B cell (primary cell): Measurements from ENCODE around the gene SLC25A13. TPM values are rescaled to one million over a fixed set of nuclear protein-coding genes. Genes with fewer than 3 reads are reported as not detected.
"Not testable (repeated sequence)": the region's sequence is repeated elsewhere in the genome, so short reads cannot be mapped to it uniquely, and the experiment has no call there.

Experiments
- ATAC-seq: fragments of 200-7000 bp; cut with Tn5 transposase; one replicate; pipeline ENCODE4 v1.10.0; 2021; ENCODE audit warnings: low read depth, mild to moderate bottlenecking, moderate number of reproducible peaks, moderate library complexity
- CTCF ChIA-PET: fragments of 350-600 bp; sonication (Branson Sonifier 250); formaldehyde crosslinking; loops from one replicate; lab custom pipeline; 2021; ENCODE audit warnings: antibody characterized with exemption, inconsistent platforms; lab: Charles Lee
- POLR2A ChIA-PET: fragments of 350-600 bp; sonication (Branson Sonifier 250); formaldehyde crosslinking; loops from one replicate; lab custom pipeline; 2021; ENCODE audit warnings: antibody characterized with exemption; lab: Charles Lee
- DNase-seq: peaks from one replicate; pipeline ENCODE4 v3.0.0; 2013
- H2AFZ ChIP-seq: 2 replicates; pipeline ENCODE4 v1.6.1; 2012; ENCODE audit warnings: mild to moderate bottlenecking, low read depth, low read length; ENCODE audit not compliant: insufficient read depth, poor library complexity, severe bottlenecking
- H3K27ac ChIP-seq, 2 donors: 1 replicate in 1 of 2; 2 replicates in 1 of 2; pipeline ENCODE4 v1.5.1; 2012 to 2013; ENCODE audit warnings: low read length in 2 of 2, mild to moderate bottlenecking in 2 of 2, moderate library complexity in 1 of 2
- H3K27me3 ChIP-seq, 4 experiments: fragments of 200-600 bp in 1 of 4; sonication (generic) in 1 of 4; replicated peaks in 1 of 4; 1 replicate in 2 of 4; 2 replicates in 2 of 4; pipeline versions ENCODE4 v1.6.1 to v1.7.0; 2013 to 2016; ENCODE audit warnings: low read length in 3 of 4, mild to moderate bottlenecking in 2 of 4, mixed read lengths in 1 of 4, moderate library complexity in 1 of 4; ENCODE audit not compliant: insufficient read depth in 4 of 4, control insufficient read depth in 3 of 4; ENCODE audit errors: control extremely low read depth in 1 of 4
- H3K36me3 ChIP-seq, 2 experiments: replicated peaks in 1 of 2; 1 replicate in 1 of 2; 2 replicates in 1 of 2; pipeline versions ENCODE4 v1.6.1 to v1.7.1; 2013; ENCODE audit warnings: low read length in 1 of 2; ENCODE audit not compliant: insufficient read depth in 2 of 2, control insufficient read depth in 1 of 2; ENCODE audit errors: control extremely low read depth in 1 of 2, extremely low read depth in 1 of 2
- H3K4me1 ChIP-seq, 2 donors: fragments of 200-600 bp in 1 of 2; sonication (generic) in 1 of 2; 1 replicate in 1 of 2; 2 replicates in 1 of 2; pipeline versions ENCODE4 v1.5.1 to v1.6.1; 2013 to 2017; ENCODE audit warnings: low read length in 2 of 2; ENCODE audit not compliant: control insufficient read depth in 2 of 2, insufficient read depth in 2 of 2
- H3K4me2 ChIP-seq: replicated peaks from 2 replicates; pipeline ENCODE3; 2012; ENCODE audit warnings: mild to moderate bottlenecking, low read depth, low read length; ENCODE audit not compliant: poor library complexity, severe bottlenecking
- H3K4me3 ChIP-seq, 5 experiments: fragments of 200-600 bp in 1 of 5; sonication (generic) in 1 of 5; 1 replicate in 3 of 5; 2 replicates in 2 of 5; pipeline versions ENCODE4 v1.5.1 to v1.7.0; 2011 to 2016; ENCODE audit warnings: low read length in 4 of 5, mild to moderate bottlenecking in 4 of 5, low read depth in 2 of 5, control low read depth in 1 of 5, moderate library complexity in 1 of 5; ENCODE audit not compliant: insufficient read depth in 1 of 5; ENCODE audit errors: control extremely low read depth in 1 of 5, extremely low read depth in 1 of 5
- H3K79me2 ChIP-seq: fragments of 200-600 bp; sonication (generic); one replicate; pipeline ENCODE4 v1.6.0; 2016; ENCODE audit warnings: low read length; ENCODE audit not compliant: control insufficient read depth, insufficient read depth
- H3K9ac ChIP-seq: fragments of 200-600 bp; sonication (generic); 2 replicates; pipeline ENCODE4 v1.6.1; 2017; ENCODE audit warnings: mild to moderate bottlenecking, low read length, moderate library complexity
- H3K9me3 ChIP-seq, 3 donors: one replicate each; pipeline versions ENCODE4 v1.6.1 to v1.7.1; 2013; ENCODE audit warnings: low read length in 2 of 3; ENCODE audit not compliant: control insufficient read depth in 2 of 3, insufficient read depth in 1 of 3; ENCODE audit errors: control extremely low read depth in 1 of 3
- H4K20me1 ChIP-seq: 2 replicates; pipeline ENCODE4 v1.6.0; 2012; ENCODE audit warnings: mild to moderate bottlenecking, low read length; ENCODE audit not compliant: insufficient read depth, control insufficient read depth, poor library complexity, severe bottlenecking
- H3K27ac Mint-ChIP-seq: one replicate; pipeline ENCODE4 v1.8.0; 2021; ENCODE audit warnings: mixed read lengths
- H3K27me3 Mint-ChIP-seq: one replicate; pipeline ENCODE4 v1.8.0; 2021; ENCODE audit warnings: mixed read lengths
- H3K4me1 Mint-ChIP-seq: one replicate; pipeline ENCODE4 v1.8.0; 2021; ENCODE audit warnings: mixed read lengths
- H3K4me3 Mint-ChIP-seq: one replicate; pipeline ENCODE4 v1.8.0; 2021; ENCODE audit warnings: mixed read lengths
- H3K9me3 Mint-ChIP-seq: one replicate; pipeline ENCODE4 v1.8.0; 2022; ENCODE audit warnings: mixed read lengths; ENCODE audit not compliant: insufficient read depth
- EZH2 ChIP-seq: IDR thresholded peaks from 2 replicates; pipeline ENCODE4 v1.6.1; 2012; ENCODE audit warnings: borderline replicate concordance, low read depth, mild to moderate bottlenecking, moderate library complexity, low read length; ENCODE audit not compliant: insufficient read depth, poor library complexity, severe bottlenecking
- WGBS: methylation state at CpG from one replicate; pipeline ENCODE4 v1.1.5; 2013; ENCODE audit warnings: missing lambda C conversion rate; ENCODE audit not compliant: insufficient coverage; 5-methylcytosine and 5-hydroxymethylcytosine counted together
- intact Hi-C: fragments of 100-400 bp; cut with micrococcal nuclease; formaldehyde crosslinking; loops from one replicate; pipeline ENCODE4 v1.10.0; 2022
- polyA minus RNA-seq: library from RNA; depleted of rRNA, polyadenylated mRNA; stranded (reverse); fragments of >200 nt; gene quantifications from 2 replicates; pipeline ENCODE4 v1.2.3, GENCODE V29; 2012
- polyA plus RNA-seq: library from polyadenylated mRNA; depleted of rRNA; stranded (reverse); fragments of >200 nt; gene quantifications from 2 replicates; pipeline ENCODE4 v1.2.3, GENCODE V29; 2012
- total RNA-seq, 2 donors: library from RNA; stranded (reverse); fragments of 120-200 nt in 1 of 2; gene quantifications; 1 replicate in 1 of 2; 2 replicates in 1 of 2; pipeline versions ENCODE4 v1.2.3 to v1.2.4, GENCODE V29; 2013 to 2022
- TF ChIP-seq, protein P1 (sequence below): fragments of 200-600 bp; IDR thresholded peaks from one replicate; pipeline ENCODE4 v1.8.0; 2022; ENCODE audit warnings: antibody characterized with exemption, mild to moderate bottlenecking

The SLC25A13 gene
- total RNA-seq (30.9 and 39.6 TPM in 2 replicates), polyA plus RNA-seq (10.8 and 12.5 TPM in 2 replicates), polyA minus RNA-seq (6.3 and 8.7 TPM in 2 replicates)
- total RNA-seq (2013) = 14.6 TPM

DNA sequence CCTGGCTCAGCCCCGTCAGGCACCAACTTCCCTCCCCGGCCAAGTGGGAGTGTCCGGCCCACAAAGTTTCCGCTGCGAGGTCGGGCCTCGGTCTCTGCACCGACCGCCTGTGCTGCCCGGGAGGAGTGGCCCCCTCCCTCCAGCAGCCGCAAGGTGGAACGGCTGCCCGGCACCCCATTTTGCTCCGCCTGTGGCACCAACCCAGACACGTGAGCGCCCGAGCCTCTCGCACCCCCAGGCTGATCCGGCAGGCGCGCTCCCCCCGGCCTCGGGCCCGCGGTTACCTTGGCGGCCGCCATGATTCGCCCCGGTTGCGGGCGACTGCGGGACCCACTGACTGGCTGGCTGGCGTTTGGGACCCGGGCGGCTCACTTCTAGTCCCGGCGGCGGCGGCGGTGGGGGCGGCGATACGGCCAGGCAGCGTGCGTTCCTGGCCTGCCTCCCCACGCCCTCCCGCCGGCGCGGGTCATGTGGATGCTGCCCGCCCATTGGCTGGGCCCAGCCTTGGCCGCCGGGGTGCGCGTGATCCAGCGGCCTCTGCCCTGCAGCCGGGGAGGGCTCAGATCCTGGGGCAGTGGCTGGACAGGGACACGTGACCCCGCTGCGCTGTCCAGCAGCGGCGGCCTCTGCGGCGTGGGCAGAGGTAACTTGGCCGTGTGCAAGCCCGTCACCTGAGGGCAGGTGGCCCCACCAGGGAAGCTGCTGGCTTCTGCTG lies at the start of gene SLC25A13:
SLC25A13 (minus strand) TSS at position 441 of the 715 bp plus-strand sequence; CDS start at position 299, 142 bp downstream.
- peak within 1 kb of the TSS; percentile 67 to 92 (median 79) for H3K4me3 ChIP-seq
- H3K79me2 ChIP-seq = peaks cover 47% of the 10 kb centered on the region
- peak within 1 kb of the TSS; percentile 85 to 87 for H3K27ac ChIP-seq
- Mint-ChIP-seq H3K4me3 (peak within 1 kb of the TSS; percentile 86), H3K27me3 (no peaks in the 10 kb centered on the region), H3K9me3 (peaks cover 3% of the 10 kb centered on the region), H3K4me1 (peaks cover 42% of the 10 kb centered on the region), H3K27ac (peak within 1 kb of the TSS; percentile 88)
- peak within 1 kb of the TSS; percentile 88 for H3K9ac ChIP-seq
- intact Hi-C loops = loop anchor here (1.0 to 5.0 kb wide), 2 partner anchors 795 to 1815 kb away; partner anchors contain the start of genes CASD1 and SDHAF3
- H3K9me3 ChIP-seq = peaks cover 0 to 7% (median 0%) of the 10 kb centered on the region in 3 donors
- peak within 1 kb of the TSS; percentile 95 for H2AFZ ChIP-seq
- no peaks in the 10 kb centered on the region for H3K27me3 ChIP-seq
- peaks cover 17 to 20% of the 10 kb centered on the region in 2 donors for H3K4me1 ChIP-seq
- TF ChIP-seq, protein P1, sequence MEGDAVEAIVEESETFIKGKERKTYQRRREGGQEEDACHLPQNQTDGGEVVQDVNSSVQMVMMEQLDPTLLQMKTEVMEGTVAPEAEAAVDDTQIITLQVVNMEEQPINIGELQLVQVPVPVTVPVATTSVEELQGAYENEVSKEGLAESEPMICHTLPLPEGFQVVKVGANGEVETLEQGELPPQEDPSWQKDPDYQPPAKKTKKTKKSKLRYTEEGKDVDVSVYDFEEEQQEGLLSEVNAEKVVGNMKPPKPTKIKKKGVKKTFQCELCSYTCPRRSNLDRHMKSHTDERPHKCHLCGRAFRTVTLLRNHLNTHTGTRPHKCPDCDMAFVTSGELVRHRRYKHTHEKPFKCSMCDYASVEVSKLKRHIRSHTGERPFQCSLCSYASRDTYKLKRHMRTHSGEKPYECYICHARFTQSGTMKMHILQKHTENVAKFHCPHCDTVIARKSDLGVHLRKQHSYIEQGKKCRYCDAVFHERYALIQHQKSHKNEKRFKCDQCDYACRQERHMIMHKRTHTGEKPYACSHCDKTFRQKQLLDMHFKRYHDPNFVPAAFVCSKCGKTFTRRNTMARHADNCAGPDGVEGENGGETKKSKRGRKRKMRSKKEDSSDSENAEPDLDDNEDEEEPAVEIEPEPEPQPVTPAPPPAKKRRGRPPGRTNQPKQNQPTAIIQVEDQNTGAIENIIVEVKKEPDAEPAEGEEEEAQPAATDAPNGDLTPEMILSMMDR = no peak
- no peak for TF ChIP-seq EZH2
- peak within 1 kb of the TSS; percentile 79 for H3K4me2 ChIP-seq
- under 1% methylated on average over 66 of the region's 66 CpGs for WGBS
- peaks cover 4% of the 10 kb centered on the region for H4K20me1 ChIP-seq
- no peaks in the 10 kb centered on the region for H3K36me3 ChIP-seq
- peak; percentile 72 for ATAC-seq
- POLR2A ChIA-PET = no interaction called here
- peak; percentile 80 for DNase-seq
- CTCF ChIA-PET = no interaction called here

DNA sequence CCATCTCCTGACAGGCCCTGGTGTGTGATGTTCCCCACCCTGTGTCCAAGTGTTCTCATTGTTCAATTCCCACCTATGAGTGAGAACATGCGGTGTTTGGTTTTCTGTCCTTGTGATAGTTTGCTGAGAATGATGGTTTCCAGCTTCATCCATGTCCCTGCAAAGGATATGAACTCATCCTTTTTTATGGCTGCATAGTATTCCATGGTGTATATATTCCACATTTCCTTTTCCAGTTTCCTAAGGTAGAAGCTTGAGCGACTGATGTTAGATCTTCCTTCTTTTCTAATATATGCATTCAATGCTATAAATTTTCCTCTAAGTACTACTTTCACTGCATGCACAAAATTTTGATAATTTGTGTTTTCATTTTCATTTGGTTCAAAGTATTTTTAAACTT lies 44.0 kb upstream of the SLC25A13 start:
- H3K9ac ChIP-seq, H3K27me3 Mint-ChIP-seq, H3K27ac Mint-ChIP-seq, H2AFZ ChIP-seq, POLR2A ChIA-PET, H3K4me3 ChIP-seq, H3K9me3 Mint-ChIP-seq, H3K4me1 Mint-ChIP-seq, H3K79me2 ChIP-seq, H3K27ac ChIP-seq, H3K36me3 ChIP-seq, H3K9me3 ChIP-seq, H3K4me2 ChIP-seq, intact Hi-C loops, H3K4me3 Mint-ChIP-seq, DNase-seq, H3K27me3 ChIP-seq, H4K20me1 ChIP-seq, H3K4me1 ChIP-seq, CTCF ChIA-PET, ATAC-seq: not testable (repeated sequence)
- WGBS = no CpG with 5 or more reads among the region's 2 CpGs
